ENCODE results near the gene AUTS2.

Gene AUTS2

GRCh38 chr7:70529914-70530585 is 931.8 kb downstream of the AUTS2 start:
- no peak for FAIRE-seq
- no peak for DNase-seq (ENCODE audit: insufficient read length, low spot score)

GRCh38 chr7:70533614-70534013 is 935.3 kb downstream of the AUTS2 start:
- DNase-seq (ENCODE audit: insufficient read length, low spot score) (no peak), FAIRE-seq (no peak)

GRCh38 chr7:70539205-70539604 is 940.9 kb downstream of the AUTS2 start:
- no peak for FAIRE-seq
- no peak for DNase-seq (ENCODE audit: insufficient read length, low spot score)

GRCh38 chr7:70539617-70540016 is 941.3 kb downstream of the AUTS2 start:
- FAIRE-seq (no peak), DNase-seq (ENCODE audit: insufficient read length, low spot score) (no peak)

- no peak for FAIRE-seq
- DNase-seq (ENCODE audit: insufficient read length, low spot score), result no peak
These were observed 942.4 kb downstream of the AUTS2 start for GRCh38 chr7:70540641-70541040.

GRCh38 chr7:70542750-70543376 is 944.6 kb downstream of the AUTS2 start:
- no peak for DNase-seq (ENCODE audit: insufficient read length, low spot score)

GRCh38 chr7:70544016-70544415 is 945.7 kb downstream of the AUTS2 start:
- FAIRE-seq (no peak), DNase-seq (ENCODE audit: insufficient read length, low spot score) (no peak)

More at GRCh38 chr7:70542750-70543376, 944.6 kb downstream of the AUTS2 start:
- FAIRE-seq, result no peak

- FAIRE-seq, result no peak
- DNase-seq (ENCODE audit: insufficient read length, low spot score), result no peak
These were observed 946.9 kb downstream of the AUTS2 start for GRCh38 chr7:70545214-70545613.

- DNase-seq (ENCODE audit: insufficient read length, low spot score) (no peak), FAIRE-seq (no peak)
These were observed 953.9 kb downstream of the AUTS2 start for GRCh38 chr7:70552141-70552540.

- DNase-seq (ENCODE audit: insufficient read length, low spot score) (no peak), FAIRE-seq (no peak)
These were observed 955.1 kb downstream of the AUTS2 start for GRCh38 chr7:70553364-70553763.

- no peak for FAIRE-seq
- DNase-seq (ENCODE audit: insufficient read length, low spot score), result no peak
These were observed 956.4 kb downstream of the AUTS2 start for GRCh38 chr7:70554646-70555045.

GRCh38 chr7:70556761-70557160 is 958.5 kb downstream of the AUTS2 start:
- no peak for DNase-seq (ENCODE audit: insufficient read length, low spot score)
- no peak for FAIRE-seq

GRCh38 chr7:70557338-70557737 is 959.1 kb downstream of the AUTS2 start:
- DNase-seq (ENCODE audit: insufficient read length, low spot score) (no peak), FAIRE-seq (no peak)

GRCh38 chr7:70559815-70560214 is 961.5 kb downstream of the AUTS2 start:
- FAIRE-seq (no peak), DNase-seq (ENCODE audit: insufficient read length, low spot score) (no peak)

- no peak for FAIRE-seq
- DNase-seq (ENCODE audit: insufficient read length, low spot score), result no peak
These were observed 965.7 kb downstream of the AUTS2 start for GRCh38 chr7:70563960-70564359.

GRCh38 chr7:70565721-70566370 is 967.6 kb downstream of the AUTS2 start:
- DNase-seq (ENCODE audit: insufficient read length, low spot score) (no peak), FAIRE-seq (no peak)

GRCh38 chr7:70566671-70567070 is 968.4 kb downstream of the AUTS2 start:
- DNase-seq (ENCODE audit: insufficient read length, low spot score) (no peak), FAIRE-seq (no peak)

- DNase-seq (ENCODE audit: insufficient read length, low spot score), result no peak
- FAIRE-seq, result no peak
These were observed 970.5 kb downstream of the AUTS2 start for GRCh38 chr7:70568674-70569334.

GRCh38 chr7:70569335-70569819 is 971.1 kb downstream of the AUTS2 start:
- DNase-seq (ENCODE audit: insufficient read length, low spot score), result no peak
- FAIRE-seq, result no peak

GRCh38 chr7:70570029-70570428 is 971.8 kb downstream of the AUTS2 start:
- no peak for FAIRE-seq
- DNase-seq (ENCODE audit: insufficient read length, low spot score), result no peak

GRCh38 chr7:70570961-70571360 is 972.7 kb downstream of the AUTS2 start:
- no peak for DNase-seq (ENCODE audit: insufficient read length, low spot score)

More at GRCh38 chr7:70570961-70571360, 972.7 kb downstream of the AUTS2 start:
- no peak for FAIRE-seq

Measured in GM19239 (cell line).